Dedifferentiated amniotic fluid mesenchymal stem cell (primary cell): ENCODE measurements around the gene ATRIP.
A peak's percentile ranks its signal among the peaks of the same experiment; 100 is the strongest.

Source experiments
- DNase-seq: peaks from one replicate; pipeline ENCODE4 v3.0.0-alpha.2; 2016; ENCODE audit errors: extremely low spot score

Gene ATRIP

GRCh38 chr3:48423883-48424695 is 22.4 kb upstream of the ATRIP start:
- DNase-seq = no peak

- DNase-seq = no peak
These were observed 21.2 kb upstream of the ATRIP start for GRCh38 chr3:48425281-48425812.

GRCh38 chr3:48426401-48426909 is 20.1 kb upstream of the ATRIP start:
- DNase-seq = no peak

- DNase-seq = peak; percentile 25
These were observed 19.4 kb upstream of the ATRIP start for GRCh38 chr3:48426944-48427629.

DNA sequence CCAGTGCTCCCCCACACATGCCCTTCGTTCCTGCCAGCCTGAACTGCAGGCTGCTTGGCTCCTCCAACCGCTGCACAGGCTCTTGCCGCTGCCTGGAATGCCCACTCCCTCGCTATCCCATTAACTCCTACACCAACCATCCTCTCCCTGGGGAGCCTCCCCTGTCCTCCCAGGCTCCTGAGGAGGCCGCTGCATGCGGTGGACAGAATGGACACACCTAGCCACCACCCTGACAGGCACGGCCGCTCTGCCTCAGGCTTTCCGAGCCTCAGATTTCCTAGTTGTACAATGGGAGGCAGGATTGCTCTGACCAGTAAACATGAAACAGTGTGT is 18.9 kb upstream of the ATRIP start:
- no peak for DNase-seq

DNA sequence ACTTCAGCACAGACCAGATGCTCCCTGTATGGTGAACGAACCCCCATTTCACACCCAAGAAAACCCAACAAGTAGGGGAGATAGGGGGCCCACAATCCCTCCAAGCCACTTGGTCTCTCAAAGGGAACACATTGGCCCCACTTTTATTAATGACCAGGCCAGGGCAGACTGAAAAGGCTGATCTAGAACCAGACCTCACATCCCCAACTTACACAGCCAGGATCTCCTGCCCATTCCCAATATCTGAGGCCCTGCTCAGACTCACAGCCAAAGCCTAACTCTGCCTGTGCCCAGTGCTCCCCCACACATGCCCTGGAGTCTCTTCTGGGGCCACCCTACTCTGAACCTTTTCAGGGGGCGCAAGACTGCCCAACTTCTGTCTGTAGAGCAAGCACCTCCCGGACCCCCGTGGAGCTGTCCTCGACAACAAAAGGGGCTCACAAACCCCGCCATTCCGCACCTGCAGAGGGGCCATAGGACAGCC is 18.4 kb upstream of the ATRIP start:
- no peak for DNase-seq

DNA sequence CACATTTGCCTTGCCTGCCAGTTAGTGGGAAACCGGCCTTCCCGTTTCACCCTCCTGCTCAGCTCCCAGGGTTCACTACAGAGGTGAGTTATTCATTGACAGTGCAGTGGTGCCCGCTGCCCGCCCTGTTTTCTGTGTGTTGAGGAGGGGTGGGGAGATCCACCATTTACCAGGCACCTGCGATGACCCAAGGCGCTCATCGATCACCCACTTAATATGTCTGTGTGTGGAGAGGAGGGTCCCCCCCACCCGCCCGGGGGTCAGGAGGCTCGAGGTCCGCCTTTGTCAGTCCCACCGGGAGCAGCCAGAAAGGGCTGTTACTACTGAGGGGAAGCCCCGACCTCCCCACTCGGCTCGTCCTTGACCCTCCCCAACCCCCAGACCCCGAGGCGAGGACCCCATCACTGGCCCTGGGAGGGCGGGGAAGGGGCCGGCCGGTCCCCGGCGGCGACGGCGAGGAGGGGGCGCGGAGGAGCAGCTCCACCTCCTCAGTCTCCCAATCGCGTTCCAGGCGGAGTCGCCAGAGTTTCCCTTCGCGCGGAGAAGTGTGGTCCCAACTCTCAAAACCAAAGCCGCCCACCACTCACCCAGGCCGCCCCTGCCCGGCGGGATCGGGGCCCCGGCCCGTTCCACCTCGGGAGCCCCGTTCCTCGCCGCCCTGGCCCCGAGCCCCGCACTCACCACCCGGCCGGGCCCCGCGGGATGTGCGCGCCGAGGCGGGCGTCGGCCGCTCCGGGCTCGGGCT is 17.8 kb upstream of the ATRIP start:
- DNase-seq = no peak

DNA sequence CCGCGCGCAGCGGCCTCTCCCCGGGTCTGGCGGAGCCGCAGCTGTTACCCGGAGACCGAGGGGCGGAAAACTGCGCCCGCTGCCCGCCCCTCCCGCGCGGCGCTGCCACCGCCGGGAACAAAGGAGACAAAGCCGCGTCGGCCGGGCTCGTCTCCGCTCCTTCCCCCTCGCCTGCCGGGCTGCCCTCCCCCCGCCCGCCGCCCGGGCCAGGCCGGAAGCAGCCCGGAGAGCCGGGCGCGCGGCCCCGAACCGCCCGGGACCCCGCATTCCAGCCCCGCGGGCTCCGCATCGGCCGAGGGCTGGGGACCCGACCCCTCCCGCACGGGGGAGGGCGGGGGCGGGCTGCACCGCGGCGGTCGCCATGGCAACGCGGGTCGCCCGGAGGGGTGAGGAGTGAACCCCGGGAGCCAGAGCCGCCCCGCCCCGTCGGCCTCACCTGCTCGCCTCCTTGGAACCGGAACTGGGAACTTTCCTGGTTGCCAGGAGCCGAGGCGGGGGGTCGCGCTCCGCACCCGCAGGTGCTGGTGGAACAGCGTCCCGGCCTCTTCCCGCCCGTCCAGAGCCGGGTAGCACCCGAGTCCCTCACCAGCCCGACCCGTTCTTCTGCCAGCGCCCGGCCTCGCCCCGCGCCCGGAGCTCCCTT is 17.1 kb upstream of the ATRIP start:
- no peak for DNase-seq

GRCh38 chr3:48429960-48430707 is 16.4 kb upstream of the ATRIP start, which contains the start of gene PLXNB1:
Gene PLXNB1 (minus strand): TSS chr3:48430086. CDS start chr3:48424611, 5,475 bp downstream.
- DNase-seq = no peak

- no peak for DNase-seq
These were observed 15.8 kb upstream of the ATRIP start for GRCh38 chr3:48430708-48431101.

DNA sequence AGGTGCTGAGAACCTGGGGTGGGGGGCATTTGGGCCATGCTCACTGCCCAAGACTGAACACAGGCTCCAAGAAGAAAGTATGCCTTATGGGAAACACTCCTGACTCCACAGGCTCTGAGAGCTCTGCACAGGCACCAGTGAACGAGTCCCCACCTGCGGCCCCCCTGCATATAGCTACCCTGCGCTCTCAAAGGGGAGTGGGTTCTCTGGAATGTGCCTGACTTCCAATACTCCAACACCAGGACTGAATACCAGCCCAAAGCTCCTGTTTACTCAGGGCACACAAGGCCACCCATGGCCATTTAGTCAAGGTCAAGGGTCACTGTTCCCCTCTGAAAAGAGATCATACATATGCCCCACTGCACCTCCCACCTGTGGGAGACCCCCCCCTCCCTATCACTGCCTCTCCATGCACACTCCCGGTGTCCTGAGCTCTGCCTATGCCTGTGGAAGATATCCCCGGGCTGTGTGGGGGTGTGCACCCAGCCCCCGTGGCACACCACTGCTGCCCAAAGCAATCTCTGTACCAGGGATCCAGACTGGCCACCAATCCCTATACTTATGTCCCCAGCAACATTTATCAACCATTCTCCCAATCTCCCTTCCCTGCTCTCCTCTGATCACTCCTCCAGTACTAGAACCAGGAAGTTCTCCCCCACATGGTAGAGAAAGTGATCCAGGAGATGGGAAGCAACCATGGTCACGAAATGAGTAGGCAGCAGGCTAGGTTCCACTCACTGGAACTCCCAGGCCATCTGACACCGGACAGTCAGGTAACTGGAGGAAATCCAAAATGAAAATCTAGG is 15.1 kb upstream of the ATRIP start:
- DNase-seq = no peak

- no peak for DNase-seq
These were observed 13.8 kb upstream of the ATRIP start for GRCh38 chr3:48432411-48433371.

DNA sequence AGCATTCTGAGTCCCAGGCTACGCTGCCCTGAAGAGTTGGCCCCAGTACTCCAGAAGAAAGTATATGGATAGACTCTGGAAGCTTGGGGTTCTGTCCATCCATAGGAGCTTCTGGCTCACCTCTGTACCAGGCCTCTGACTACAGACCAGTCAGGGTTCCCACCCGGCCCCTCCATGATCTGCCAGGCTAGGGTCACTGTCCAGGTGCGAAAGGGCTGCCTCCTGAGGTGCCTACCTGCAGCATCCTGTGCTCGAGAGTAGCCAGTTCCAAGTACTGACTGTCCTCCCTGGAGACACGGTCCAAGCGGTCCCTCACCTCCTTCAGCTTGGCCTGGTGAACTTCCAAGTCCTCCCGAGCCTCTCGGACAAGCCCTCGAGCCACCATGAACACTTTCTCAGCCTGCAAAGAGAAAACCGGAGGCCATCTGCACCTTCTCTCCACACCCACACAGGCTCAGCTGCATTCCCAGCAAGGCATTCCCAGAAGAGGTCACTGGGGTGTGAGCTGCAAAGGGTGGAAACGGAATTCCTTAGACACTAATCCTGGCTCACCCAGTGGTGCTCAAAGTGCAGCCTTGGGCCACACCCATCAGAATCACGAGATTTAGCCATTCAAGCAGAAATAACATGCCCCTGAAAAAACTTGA is 12.9 kb upstream of the ATRIP start:
- no peak for DNase-seq

DNA sequence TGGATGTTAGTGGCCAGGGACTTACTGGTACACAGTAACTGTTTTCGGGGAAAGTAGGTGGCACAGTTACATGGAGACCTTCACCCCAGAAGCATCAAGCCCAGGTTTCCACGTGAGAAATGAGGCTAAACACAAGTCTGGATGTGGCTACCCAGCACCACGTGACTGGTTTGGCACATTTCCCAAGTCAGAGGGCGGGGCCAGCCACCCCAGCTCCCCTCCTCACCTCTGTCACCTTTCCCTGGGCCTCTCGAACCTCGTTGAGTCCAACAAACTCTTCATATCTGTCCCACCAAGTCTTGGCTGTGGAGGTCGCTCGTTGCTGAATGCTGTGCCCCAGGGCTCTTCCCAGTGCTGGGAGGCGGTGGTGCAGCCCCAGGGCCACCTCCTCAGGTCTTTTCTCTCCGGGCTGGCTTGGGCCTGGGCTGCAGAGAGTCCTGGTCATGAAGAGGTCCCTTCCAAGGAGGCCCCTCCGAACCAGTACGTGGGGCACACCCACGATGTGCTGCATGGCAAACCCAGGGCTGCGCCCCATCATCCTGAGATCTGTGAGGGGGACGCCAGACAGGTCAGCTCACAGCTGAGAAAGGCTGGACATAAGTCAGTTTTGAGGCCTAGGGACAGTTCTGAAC is 11.8 kb upstream of the ATRIP start:
- DNase-seq = no peak

DNA sequence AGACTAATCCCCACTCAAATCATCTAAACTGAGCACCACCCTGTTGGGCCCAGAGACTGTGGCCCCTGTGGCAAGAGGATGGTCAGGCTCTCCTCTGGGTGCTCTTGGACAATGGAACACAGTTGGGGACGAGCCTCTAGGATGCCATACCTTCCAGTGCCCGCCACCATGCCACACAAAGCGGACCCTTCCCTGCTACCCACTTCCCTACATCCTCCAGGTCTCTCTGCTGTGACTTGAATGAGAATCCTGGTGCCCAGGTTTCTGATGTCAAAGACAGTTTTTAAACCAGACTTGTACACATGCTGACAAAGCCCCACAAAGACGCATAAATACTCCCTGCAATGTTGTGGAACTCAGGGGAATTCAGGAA is 11.3 kb upstream of the ATRIP start:
- DNase-seq = no peak

GRCh38 chr3:48435774-48436476 is 10.6 kb upstream of the ATRIP start:
- peak; percentile 80 for DNase-seq

DNA sequence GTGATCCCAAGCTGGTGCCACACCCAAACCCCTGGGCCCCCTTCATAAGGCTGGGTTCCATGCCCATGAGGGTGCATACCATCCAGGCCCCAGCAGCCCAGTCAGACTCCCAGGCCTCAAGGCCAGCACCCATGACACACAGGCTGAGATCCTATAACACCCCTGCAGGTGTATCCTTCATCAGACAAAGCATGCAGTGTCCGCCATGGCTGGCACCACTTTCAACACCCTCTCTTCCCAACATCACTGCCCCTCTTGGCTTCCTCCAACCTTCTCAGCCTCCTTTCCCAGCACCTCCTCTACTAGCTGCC is 10.1 kb upstream of the ATRIP start:
- no peak for DNase-seq
